DOHH2 (cell line): ENCODE measurements around the gene POLG.

Source experiments
- CTCF ChIP-seq: fragments of 200-600 bp; sonication (generic); IDR thresholded peaks from one replicate; pipeline ENCODE4 v1.5.1; 2014; ENCODE audit warnings: antibody characterized with exemption, mild to moderate bottlenecking, low read depth, low read length; ENCODE audit not compliant: poor library complexity, severe bottlenecking
- EZH2phosphoT487 ChIP-seq: fragments of 200-600 bp; sonication (generic); IDR thresholded peaks from 2 replicates; pipeline ENCODE4 v1.6.1; 2017; ENCODE audit warnings: borderline replicate concordance, mild to moderate bottlenecking, antibody characterized with exemption, low read length, moderate library complexity, mixed read lengths

GRCh38 chr15:89358435-89358754 lies 23.8 kb upstream of the POLG start:
- no peak for TF ChIP-seq CTCF
- TF ChIP-seq EZH2phosphoT487 = no peak
